ENCODE data around the gene DAG1. TPM values are rescaled to one million over a fixed set of nuclear protein-coding genes. Genes with fewer than 3 reads are reported as not detected.

Gene DAG1
- total RNA-seq = 63.7 TPM
- long read RNA-seq, full-length matches to known transcripts = 1 of 20 reads
- long read RNA-seq, partial matches to known transcripts = 0 of 20 reads
- long read RNA-seq, other reads (novel, unspliced or antisense) = 19 of 20 reads

DNA sequence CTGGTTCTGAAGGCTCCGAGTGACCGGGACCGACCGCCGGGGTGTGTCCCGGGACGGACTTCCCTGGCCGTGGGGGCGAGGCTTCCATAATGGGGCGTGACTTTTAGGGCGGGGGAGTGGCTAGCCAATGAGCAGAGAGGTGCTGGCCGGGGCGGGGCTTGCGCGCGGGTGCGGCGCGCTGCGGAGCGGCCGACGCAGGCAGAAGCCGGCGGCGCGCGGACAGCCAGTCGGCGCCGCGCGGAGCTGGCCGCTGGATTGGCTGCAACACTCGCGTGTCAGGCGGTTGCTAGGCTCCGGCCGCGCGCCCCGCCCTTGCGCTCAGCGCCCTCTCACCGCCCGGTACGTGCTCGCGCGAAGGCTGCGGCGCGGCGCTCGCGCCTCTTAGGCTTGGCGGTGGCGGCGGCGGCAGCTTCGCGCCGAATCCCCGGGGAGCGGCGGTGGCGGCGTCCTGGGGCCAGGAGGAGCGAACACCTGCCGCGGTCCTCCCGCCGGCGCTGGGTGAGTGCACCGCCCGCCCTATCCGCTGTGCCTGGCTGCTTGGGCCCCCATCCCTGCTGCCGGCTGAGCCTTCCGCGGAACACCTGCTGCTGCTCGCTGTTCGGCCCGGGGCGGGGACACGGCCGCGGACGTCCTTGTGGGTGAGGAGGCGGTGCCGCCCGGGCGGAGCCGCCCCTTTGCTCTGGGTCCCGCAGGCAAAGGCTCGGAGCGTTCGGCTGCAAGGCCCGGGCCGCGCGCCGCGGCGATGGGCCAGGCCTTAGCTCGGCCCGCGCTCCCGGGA, at the start of gene DAG1:
TSS of gene DAG1 (plus strand) at position 332 of the 778 bp plus-strand sequence. CDS start 40,268 bp downstream, outside the sequence.
- DNase-seq (ENCODE audit: low spot score) = peak; percentile 100

DNA sequence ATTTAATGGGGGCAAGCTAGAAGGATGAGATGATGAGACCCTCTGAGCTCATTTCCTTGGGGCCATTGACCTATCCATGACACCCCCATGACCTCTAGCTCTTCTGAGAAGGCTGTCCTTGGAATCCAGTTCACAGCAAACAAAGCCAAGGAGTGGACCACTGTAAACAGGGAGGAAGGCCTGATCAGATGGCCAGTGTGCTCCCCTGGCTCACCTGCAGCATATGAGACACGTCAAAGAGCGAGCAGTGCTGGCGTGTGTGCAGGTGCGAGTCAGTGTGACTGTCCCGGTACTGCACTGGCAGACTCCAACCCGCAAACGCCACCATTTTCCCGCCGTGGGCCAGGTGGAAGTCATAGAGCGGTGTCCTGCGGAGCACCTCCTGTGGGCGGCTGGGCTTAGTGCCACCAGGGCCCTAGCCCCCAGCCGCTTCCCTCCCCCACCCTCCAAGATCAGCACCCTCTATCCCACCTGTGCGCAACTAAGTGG, 48.1 kb upstream of the DAG1 start:
- DNase-seq (ENCODE audit: low spot score) = no peak

DNA sequence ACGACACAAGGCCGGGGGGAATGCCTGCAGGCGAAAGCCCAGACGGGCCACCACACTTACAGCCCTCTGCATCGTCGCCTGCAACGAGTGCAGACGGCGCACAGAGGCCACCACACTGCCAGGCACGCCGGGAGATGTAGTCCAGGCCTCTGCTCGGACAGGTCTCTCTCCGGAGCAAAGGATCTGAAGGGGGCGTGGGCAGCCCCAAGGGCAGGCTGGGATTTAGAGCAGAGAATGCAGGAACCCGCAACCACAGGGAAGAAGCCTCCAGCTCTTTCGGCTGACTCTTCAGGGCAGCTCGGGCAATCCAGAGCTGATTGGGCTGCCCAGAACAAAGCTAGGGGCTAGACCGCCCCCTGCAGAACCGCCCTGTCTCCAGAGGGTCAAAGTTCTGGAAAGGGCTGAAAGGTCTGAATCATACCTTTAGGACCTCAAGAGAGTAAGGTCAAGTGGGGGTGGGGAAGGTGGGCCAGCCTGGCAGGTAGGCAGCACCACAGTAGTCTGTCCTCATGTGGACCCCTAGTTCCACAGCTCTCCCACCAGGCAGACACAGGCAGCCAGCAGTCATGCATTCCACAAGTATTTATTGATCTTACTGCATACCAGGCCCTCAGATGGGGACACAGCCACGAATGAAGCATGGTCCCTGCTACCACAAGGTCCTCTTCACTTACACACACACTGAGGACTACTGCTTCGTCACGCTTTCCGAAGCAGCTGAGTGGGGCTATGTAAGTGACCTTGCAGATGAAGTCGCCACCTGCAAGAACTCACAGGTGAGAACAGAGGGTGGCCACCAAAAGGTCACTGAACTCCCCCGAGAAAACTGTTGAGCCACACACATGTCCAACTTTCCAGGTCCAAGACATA, 47.5 kb upstream of the DAG1 start, which contains the start of gene AMT:
TSS of gene AMT (minus strand) at position 95 of the 870 bp plus-strand sequence. CDS start at position 72, 23 bp downstream.
- DNase-seq (ENCODE audit: low spot score) = no peak

- DNase-seq (ENCODE audit: low spot score) = no peak
Measured at GRCh38 chr3:49424816-49425215, 45.3 kb upstream of the DAG1 start.

GRCh38 chr3:49427586-49427985, 42.5 kb upstream of the DAG1 start:
- DNase-seq (ENCODE audit: low spot score) = no peak

DNA sequence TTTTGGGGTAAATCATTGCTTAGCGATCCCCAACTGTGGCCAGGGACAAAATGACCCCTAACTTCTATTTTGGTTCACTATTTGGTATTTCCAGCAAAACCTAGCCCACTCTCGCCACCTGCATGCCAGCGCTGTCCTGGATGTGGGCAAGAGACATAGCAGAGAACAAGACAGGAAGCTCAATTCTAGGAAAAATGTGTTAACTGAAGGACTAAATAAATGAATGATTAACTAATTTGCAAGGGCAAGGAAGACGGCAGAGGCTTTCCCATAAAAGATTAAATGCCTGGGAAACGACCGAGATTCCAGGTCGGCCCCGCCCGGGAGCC, 41.4 kb upstream of the DAG1 start:
- no peak for DNase-seq (ENCODE audit: low spot score)

DNA sequence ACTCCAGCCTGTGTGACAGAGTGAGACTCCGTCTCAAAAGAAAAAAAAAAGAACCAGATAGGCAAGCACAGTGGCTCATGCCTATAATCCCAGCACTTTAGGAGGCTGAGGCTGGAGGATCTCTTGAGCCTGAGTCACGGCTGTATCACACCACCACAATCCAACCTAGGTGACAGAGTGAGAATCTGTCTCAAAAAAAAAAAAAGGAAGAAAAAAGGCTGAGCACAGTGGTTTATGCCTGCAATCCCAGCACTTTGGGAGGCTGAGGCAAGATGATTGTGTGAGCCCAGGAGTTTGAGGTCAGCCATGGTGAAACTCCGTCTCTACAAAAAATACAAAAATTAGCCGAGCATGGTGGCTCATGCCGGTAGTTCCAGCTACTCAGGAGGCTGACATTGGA, 35.3 kb upstream of the DAG1 start:
- no peak for DNase-seq (ENCODE audit: low spot score)

- DNase-seq (ENCODE audit: low spot score) = no peak
Measured at GRCh38 chr3:49445391-49445790, 24.7 kb upstream of the DAG1 start.

- no peak for DNase-seq (ENCODE audit: low spot score)
Measured at GRCh38 chr3:49453621-49454020, 16.4 kb upstream of the DAG1 start.

- DNase-seq (ENCODE audit: low spot score) = no peak
Measured at GRCh38 chr3:49454458-49454857, 15.6 kb upstream of the DAG1 start.

DNA sequence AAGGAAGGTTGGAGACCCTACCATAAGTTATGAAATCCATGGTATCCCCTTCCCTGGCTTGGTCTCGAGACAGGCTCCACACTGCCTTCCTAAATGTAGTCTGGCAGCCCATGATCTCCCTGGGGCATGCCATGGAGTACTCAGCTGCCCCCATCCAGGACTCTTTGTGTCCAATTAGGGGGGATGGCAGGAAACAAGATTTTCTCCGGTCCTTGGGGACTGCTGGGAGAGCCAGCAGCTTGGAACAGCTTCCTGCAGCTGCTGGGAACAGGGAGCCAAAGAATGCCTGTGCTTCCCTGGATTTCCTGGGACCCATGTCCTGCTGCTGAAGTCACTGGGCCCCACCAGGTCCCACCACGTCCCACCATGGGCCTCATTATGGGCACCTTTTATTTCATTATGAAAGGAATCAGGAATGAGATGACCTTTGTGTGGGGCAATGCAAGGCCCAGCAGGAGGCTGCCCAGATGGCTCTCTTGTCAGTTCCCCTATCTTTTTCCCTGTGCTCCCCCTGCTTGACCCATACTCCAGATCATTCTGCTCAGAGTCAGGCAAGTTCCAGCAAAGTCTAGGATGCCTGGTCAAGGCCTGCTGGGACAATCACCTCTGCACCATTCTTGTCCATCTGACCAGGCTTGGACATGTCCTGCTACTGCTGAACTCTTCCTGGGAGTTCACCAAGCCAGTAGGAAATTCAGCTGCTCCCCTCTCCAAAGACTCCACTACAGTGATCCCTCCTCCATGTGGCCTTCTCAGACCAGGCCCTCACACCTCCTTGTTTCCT, 15.0 kb upstream of the DAG1 start:
- no peak for DNase-seq (ENCODE audit: low spot score)

- no peak for DNase-seq (ENCODE audit: low spot score)
Measured at GRCh38 chr3:49456466-49456865, 13.6 kb upstream of the DAG1 start.

- no peak for DNase-seq (ENCODE audit: low spot score)
Measured at GRCh38 chr3:49460188-49460890, 9.7 kb upstream of the DAG1 start.

GRCh38 chr3:49460956-49461355, 9.1 kb upstream of the DAG1 start:
- DNase-seq (ENCODE audit: low spot score) = no peak

DNA sequence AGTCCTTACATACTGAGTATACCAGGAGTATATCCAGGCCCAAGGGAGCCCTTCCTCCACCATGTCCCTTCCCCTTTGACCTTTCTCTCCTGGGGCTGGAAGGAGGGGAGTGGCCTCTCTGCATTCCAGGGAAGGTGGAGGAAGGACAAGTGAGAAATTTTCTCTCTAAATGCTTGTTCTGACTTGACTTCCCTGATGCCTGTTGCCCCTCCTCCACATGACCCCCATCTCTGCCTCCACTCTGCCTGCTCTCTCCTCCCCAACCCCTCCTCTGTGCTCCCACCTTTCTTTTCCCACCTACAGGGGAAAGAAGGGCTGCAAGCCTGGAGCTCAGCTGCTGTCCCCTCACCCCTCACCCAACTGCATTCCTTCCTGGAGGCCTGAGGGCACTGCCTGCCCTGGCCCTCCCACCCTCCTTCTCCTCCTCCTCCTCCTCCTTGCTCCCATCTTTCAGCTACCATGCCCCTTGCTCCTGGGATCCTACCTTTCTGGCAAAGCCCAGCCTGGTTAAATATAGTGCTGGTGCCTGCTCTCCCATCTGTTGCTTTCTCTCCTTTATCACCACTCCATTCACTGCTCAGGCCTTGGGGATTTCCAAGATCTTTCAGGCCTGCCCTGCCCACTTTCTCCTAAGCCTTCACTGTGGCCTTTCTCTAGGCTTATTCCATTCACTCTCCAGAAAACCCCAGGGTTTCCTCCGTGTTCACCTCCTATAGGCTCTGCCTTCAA, 8.5 kb upstream of the DAG1 start:
- no peak for DNase-seq (ENCODE audit: low spot score)

DNA sequence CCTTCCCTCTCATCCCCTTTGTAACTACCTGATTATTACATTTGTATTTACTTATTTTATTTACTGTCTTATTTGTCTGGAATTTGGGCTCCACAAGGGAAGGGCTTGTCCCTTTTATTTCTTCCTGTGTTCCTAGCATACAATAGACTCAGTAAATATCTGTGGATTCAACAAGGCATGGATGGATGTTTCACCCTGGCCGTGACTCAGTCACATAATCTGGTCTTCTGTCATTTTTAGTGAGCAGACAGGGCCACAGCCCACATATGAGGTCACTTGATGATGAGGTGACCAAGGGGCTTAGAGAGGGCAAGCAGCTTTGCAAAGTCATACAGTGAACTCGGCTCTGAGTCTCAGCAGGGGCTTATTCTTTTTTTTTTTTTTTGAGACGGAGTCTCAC, 7.8 kb upstream of the DAG1 start:
- no peak for DNase-seq (ENCODE audit: low spot score)

- DNase-seq (ENCODE audit: low spot score) = no peak
Measured at GRCh38 chr3:49465270-49466034, 4.6 kb upstream of the DAG1 start.

DNA sequence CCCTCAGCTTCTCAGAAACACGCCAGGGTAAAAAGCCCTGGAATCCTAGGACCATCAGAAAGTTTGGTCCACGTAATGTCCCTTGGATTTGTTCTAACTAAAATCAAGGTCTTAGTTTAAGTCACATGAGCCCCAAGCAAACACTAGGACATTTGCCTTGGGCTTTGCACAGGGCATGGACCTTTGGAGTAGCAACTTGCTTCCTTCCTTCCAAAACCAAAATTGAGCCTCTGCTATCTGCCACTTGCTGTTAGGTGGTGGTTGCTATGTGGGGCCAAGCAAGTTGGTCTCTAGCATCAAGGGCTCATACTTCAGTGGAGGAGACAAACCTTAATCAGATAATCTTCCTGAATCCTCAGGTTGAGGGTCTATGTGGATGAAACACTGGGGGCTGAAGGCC, 4.0 kb upstream of the DAG1 start:
- DNase-seq (ENCODE audit: low spot score) = no peak

Measured in mesenteric fat pad (tissue), 1 donor.